GM10266 (cell line): ENCODE measurements around the gene CTRB1.

Experiments used
- DNase-seq: peaks from one replicate; pipeline ENCODE4 v3.0.0; 2012; ENCODE audit errors: extremely low spot score
- TF ChIP-seq, protein P1 (sequence below): IDR thresholded peaks from 2 replicates; pipeline ENCODE4 v1.5.1; 2012; ENCODE audit warnings: mild to moderate bottlenecking, low read depth; ENCODE audit not compliant: control insufficient read depth, insufficient read depth; ENCODE audit errors: missing control alignments

CTRB1 gene

DNA sequence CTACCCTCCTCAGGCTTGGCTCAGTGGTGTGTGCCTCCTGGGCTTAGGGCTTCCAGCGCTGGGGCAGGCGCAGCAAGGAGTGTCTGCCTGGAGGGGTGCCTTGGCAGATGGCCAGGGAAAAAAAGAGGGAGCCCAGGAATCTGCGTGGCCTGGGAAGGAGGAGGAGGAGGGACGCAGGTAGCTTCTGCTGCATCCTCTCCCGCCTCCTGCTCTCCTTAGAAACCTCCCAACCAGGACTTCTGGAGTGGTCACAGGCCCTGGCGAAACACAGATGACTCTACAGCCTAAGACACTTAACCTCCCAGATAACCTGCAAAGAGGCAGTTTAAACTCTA is 40.0 kb downstream of the CTRB1 start:
- DNase-seq = no peak
- TF ChIP-seq, protein P1, sequence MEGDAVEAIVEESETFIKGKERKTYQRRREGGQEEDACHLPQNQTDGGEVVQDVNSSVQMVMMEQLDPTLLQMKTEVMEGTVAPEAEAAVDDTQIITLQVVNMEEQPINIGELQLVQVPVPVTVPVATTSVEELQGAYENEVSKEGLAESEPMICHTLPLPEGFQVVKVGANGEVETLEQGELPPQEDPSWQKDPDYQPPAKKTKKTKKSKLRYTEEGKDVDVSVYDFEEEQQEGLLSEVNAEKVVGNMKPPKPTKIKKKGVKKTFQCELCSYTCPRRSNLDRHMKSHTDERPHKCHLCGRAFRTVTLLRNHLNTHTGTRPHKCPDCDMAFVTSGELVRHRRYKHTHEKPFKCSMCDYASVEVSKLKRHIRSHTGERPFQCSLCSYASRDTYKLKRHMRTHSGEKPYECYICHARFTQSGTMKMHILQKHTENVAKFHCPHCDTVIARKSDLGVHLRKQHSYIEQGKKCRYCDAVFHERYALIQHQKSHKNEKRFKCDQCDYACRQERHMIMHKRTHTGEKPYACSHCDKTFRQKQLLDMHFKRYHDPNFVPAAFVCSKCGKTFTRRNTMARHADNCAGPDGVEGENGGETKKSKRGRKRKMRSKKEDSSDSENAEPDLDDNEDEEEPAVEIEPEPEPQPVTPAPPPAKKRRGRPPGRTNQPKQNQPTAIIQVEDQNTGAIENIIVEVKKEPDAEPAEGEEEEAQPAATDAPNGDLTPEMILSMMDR = no peak

DNA sequence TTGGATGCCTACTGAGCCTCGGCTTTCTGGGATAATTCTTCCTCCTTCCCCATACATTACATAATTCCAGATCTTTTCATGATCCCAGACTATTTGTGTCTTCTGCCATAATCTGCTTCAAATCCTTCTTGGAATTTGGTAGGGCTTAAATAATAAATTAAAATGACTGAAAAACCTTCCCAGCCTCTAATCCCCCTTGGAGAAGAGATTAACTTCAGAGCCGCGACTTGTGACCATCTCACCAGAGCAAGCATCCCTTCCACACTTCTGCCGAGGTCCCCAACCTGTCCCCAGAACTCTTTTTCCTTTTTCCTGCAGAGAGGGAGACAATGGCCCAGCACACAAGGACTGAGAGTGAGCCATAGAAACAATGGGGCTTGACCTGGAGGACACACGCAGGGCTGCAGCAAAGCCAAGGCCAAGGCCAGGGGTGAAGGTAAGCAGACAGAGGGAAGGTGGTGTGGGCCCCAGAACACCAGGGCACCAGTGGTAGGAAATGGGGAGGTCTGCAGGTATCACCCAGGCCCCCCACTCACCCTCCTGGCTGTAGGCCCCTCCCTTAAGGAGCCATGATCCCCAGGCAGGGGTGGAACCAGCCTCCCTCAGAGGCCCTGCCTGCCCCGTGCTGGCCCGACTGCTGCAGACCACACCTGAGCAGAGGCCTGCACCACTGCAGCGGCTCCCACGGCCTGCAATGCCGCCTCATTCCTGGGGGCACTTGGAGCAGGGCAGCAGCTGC is 42.2 kb downstream of the CTRB1 start:
- peak; percentile 5 for DNase-seq
- TF ChIP-seq, protein P1 = no peak

DNA sequence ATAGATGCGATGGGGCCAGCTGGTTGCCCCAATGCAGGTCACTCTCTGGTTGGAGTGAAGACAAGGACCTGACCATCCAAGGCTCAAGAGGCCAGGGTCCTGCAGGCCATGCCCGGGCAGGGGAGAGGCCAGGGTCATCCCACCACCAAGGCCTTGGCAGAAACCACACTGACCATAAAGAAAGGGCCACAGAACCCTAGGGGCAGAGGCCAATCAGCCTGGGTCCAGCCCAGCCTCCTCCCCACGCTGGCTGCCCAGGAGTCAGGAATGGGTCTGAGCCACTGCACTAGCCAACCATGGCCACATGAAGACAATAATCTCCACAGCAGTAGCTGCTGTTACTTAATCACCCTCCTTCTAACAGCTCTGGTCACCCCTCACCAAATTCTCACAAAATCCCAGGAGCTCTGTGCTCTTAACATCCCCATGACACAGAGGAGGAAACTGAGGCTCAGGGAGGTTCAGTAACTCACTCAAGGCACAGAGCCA is 42.8 kb downstream of the CTRB1 start:
- TF ChIP-seq, protein P1 = no peak
- peak; percentile 6 for DNase-seq

DNA sequence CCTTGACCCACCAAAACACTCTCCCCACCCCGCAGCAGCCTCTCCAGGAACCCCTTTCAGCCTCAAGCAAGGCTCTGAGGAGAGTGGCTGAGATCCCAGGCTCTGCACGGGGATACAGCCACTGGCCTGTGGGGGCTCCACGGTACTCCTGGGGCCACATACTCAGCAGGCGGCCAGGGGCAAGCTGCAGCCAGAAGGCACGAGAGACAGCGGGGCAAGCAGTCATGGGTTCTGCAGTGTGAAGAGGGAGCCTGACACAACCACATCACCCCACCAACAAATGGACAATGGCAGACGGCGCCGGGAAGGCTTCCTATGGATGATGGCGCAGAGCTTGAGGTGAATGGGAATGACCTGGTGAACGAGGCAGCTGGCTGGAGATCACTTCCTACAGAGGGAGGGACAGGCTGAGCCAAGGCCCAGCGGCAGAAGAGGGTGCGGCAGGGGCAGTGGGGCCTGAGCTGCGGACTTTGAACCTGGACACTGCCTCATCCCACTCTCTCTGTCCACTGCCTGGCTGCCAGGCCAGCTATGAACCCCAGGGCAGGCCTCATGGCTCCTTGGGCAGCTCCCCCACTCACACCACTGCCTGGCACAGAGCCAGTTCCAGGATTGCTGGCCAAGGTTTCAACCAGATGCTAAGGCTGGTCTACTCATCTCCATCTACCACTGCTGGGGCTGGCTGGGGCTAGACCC is 43.5 kb downstream of the CTRB1 start:
- DNase-seq = peak; percentile 7
- TF ChIP-seq, protein P1 = no peak

DNA sequence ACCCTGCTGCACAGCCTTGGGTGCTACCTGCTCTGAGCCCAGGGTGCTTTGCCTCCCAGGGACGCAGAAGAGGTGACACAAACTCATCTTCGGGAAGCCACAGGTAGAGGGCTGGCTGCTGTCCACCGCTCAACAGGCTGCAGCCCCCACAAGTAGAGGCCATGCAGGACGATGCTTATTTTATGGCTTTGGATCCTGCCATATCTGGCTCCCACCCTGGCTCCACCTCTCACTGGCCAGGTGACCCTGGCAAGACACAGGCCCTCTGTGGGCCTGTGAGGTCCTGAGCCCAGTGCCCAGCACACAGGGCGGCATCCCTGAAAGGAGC is 44.0 kb downstream of the CTRB1 start:
- DNase-seq = no peak
- TF ChIP-seq, protein P1 = no peak

DNA sequence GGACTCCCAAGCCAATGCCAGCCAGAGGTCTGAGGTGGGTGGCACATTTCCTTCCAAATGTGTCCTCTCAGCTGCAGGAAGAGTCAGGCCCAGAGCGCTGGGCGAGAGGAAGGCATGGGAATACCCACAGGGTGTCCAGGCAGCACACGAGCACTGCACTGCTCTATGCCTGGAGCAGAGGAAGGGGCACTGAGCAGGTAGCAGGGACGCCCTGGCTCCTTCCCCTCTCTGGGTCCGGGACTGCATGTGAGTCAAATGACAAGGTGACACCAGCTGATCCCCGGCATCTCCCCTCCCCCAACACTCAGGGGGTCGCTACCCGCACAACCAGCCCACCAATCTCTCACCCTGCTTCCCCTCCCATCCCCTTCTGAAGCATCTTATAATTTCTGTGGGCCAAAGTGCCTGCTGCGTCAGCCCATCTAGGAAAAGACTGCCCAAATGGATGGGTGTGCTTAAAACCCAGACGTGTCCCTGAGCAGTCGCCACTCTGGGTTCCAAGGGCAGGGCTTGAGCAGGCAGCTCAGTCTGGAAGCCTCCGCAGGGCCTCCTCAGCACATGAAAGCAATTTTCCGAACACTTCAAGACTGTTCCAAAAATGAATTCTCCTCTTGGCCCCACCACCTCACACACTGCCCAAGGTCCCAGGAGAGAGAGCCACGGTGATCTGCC is 44.6 kb downstream of the CTRB1 start:
- DNase-seq = peak; percentile 9
- TF ChIP-seq, protein P1 = no peak
